HEK293 (cell line): Measurements from ENCODE around the gene PARL.
"Not testable (repeated sequence)": the region's sequence is repeated elsewhere in the genome, so short reads cannot be mapped to it uniquely, and the experiment has no call there.

Experiments
- CTCF ChIA-PET: fragments of 350-600 bp; formaldehyde crosslinking; extraction: SDS; loops from one replicate; lab custom pipeline; 2021; ENCODE audit warnings: antibody characterized with exemption; lab: Yijun Ruan, JAX
- POLR2A ChIA-PET: fragments of 300-600 bp; formaldehyde crosslinking; extraction: SDS; loops from one replicate; lab custom pipeline; 2020; ENCODE audit warnings: antibody characterized with exemption, inconsistent platforms; lab: Yijun Ruan, JAX
- H3K27ac ChIP-seq: fragments of 200-500 bp; sonication (Bioruptor generic); 2 replicates; pipeline ENCODE4 v1.5.1; 2014; ENCODE audit warnings: low read depth, low read length, control low read depth, inconsistent platforms; ENCODE audit errors: extremely low read depth
- H3K36me3 ChIP-seq, 2 experiments: fragments of 200-500 bp in 1 of 2; sonication (Bioruptor generic) in 1 of 2; 1 replicate in 1 of 2; 2 replicates in 1 of 2; pipeline ENCODE4 v1.5.1; 2014 to 2017; ENCODE audit warnings: inconsistent platforms in 2 of 2, low read length in 2 of 2; ENCODE audit not compliant: control insufficient read depth in 2 of 2, insufficient read depth in 1 of 2
- H3K4me1 ChIP-seq: fragments of 200-500 bp; sonication (Bioruptor generic); 2 replicates; pipeline ENCODE4 v1.5.1; 2014; ENCODE audit warnings: mild to moderate bottlenecking, low read length, inconsistent platforms; ENCODE audit not compliant: control insufficient read depth, insufficient read depth
- H3K4me3 ChIP-seq: 2 replicates; pipeline ENCODE4 v1.5.1; 2011; ENCODE audit warnings: low read depth, mild to moderate bottlenecking, control low read depth, low read length, moderate library complexity
- H3K9me3 ChIP-seq: fragments of 200-500 bp; sonication (Bioruptor generic); 2 replicates; pipeline ENCODE4 v1.5.1; 2014; ENCODE audit warnings: low read depth, low read length, inconsistent platforms; ENCODE audit not compliant: control insufficient read depth, insufficient read depth
- AEBP2 ChIP-seq: fragments of 450-650 bp; formaldehyde crosslinking; IDR thresholded peaks from 2 replicates; pipeline ENCODE4 v1.5.1; 2016; ENCODE audit warnings: missing biosample characterization, missing genetic modification characterization, borderline replicate concordance
- EGR2 ChIP-seq: fragments of 450-650 bp; formaldehyde crosslinking; IDR thresholded peaks from 2 replicates; pipeline ENCODE4 v1.5.1; 2016; ENCODE audit warnings: low read depth, missing biosample characterization, missing genetic modification characterization
- KLF16 ChIP-seq: fragments of 450-650 bp; formaldehyde crosslinking; IDR thresholded peaks from 2 replicates; pipeline ENCODE4 v1.5.1; 2017; ENCODE audit warnings: missing biosample characterization, missing genetic modification characterization
- OVOL3 ChIP-seq: fragments of 450-650 bp; formaldehyde crosslinking; IDR thresholded peaks from 2 replicates; pipeline ENCODE4 v1.5.1; 2016; ENCODE audit warnings: missing biosample characterization, missing genetic modification characterization
- ZNF211 ChIP-seq: fragments of 450-650 bp; formaldehyde crosslinking; IDR thresholded peaks from 2 replicates; pipeline ENCODE4 v1.5.1; 2016; ENCODE audit warnings: low read depth, missing biosample characterization, missing genetic modification characterization
- ZNF214 ChIP-seq: fragments of 450-650 bp; formaldehyde crosslinking; IDR thresholded peaks from 2 replicates; pipeline ENCODE4 v1.5.1; 2017; ENCODE audit warnings: missing biosample characterization, mild to moderate bottlenecking, missing genetic modification characterization, borderline replicate concordance
- ZNF274 ChIP-seq, 2 experiments: fragments of 200-500 bp in 1 of 2; fragments of 450-650 bp in 1 of 2; sonication (Bioruptor generic) in 1 of 2; formaldehyde crosslinking in 1 of 2; IDR thresholded peaks; 2 replicates each; pipeline versions ENCODE4 v1.5.1 to v1.6.1; 2014 to 2016; ENCODE audit warnings: borderline replicate concordance in 1 of 2, inconsistent platforms in 1 of 2, low read length in 1 of 2, missing biosample characterization in 1 of 2, missing genetic modification characterization in 1 of 2
- ZNF311 ChIP-seq: fragments of 450-650 bp; formaldehyde crosslinking; IDR thresholded peaks from 2 replicates; pipeline ENCODE4 v1.5.1; 2017; ENCODE audit warnings: missing biosample characterization, missing genetic modification characterization, borderline replicate concordance
- ZNF324 ChIP-seq: fragments of 450-650 bp; formaldehyde crosslinking; IDR thresholded peaks from 2 replicates; pipeline ENCODE4 v1.5.1; 2016; ENCODE audit warnings: missing biosample characterization, missing genetic modification characterization
- ZNF366 ChIP-seq: fragments of 450-650 bp; formaldehyde crosslinking; conservative IDR thresholded peaks from 2 replicates; pipeline ENCODE4 v1.5.1; 2016; ENCODE audit warnings: missing biosample characterization, missing genetic modification characterization
- ZNF433 ChIP-seq: fragments of 450-650 bp; formaldehyde crosslinking; IDR thresholded peaks from 2 replicates; pipeline ENCODE4 v1.5.1; 2016; ENCODE audit warnings: missing biosample characterization, missing genetic modification characterization, low read depth
- ZNF596 ChIP-seq: fragments of 450-650 bp; IDR thresholded peaks from 2 replicates; pipeline ENCODE4 v1.5.0; 2018; ENCODE audit warnings: missing biosample characterization, mild to moderate bottlenecking, missing genetic modification characterization, moderate library complexity
- ZNF600 ChIP-seq: fragments of 450-650 bp; formaldehyde crosslinking; IDR thresholded peaks from 2 replicates; pipeline ENCODE4 v1.5.1; 2016; ENCODE audit warnings: missing biosample characterization, missing genetic modification characterization
- ZNF626 ChIP-seq: fragments of 450-650 bp; sonication (Bioruptor Pico); formaldehyde crosslinking; IDR thresholded peaks from 2 replicates; pipeline ENCODE4 v1.5.1; 2018; ENCODE audit warnings: missing biosample characterization, missing genetic modification characterization, inconsistent platforms
- ZNF664 ChIP-seq: fragments of 450-650 bp; formaldehyde crosslinking; IDR thresholded peaks from 2 replicates; pipeline ENCODE4 v1.5.1; 2016; ENCODE audit warnings: missing biosample characterization, missing genetic modification characterization
- ZSCAN30 ChIP-seq: fragments of 450-650 bp; IDR thresholded peaks from 2 replicates; pipeline ENCODE4 v1.5.1; 2018; ENCODE audit warnings: missing biosample characterization, mild to moderate bottlenecking, missing genetic modification characterization, moderate library complexity
- TF ChIP-seq, protein P1 (sequence below): fragments of 450-650 bp; formaldehyde crosslinking; IDR thresholded peaks from 2 replicates; pipeline ENCODE4 v1.5.1; 2016; ENCODE audit warnings: missing biosample characterization, missing genetic modification characterization
- TF ChIP-seq, protein P2 (sequence below): fragments of 450-650 bp; IDR thresholded peaks from 2 replicates; pipeline ENCODE4 v1.5.1; 2018; ENCODE audit warnings: missing biosample characterization, mild to moderate bottlenecking, missing genetic modification characterization
- TF ChIP-seq, protein P3 (sequence below): fragments of 450-650 bp; formaldehyde crosslinking; conservative IDR thresholded peaks from 2 replicates; pipeline ENCODE4 v1.5.1; 2016; ENCODE audit warnings: low read depth, missing biosample characterization, missing genetic modification characterization

Gene PARL

GRCh38 chr3:183879243-183879642 is 5.4 kb downstream of the PARL start (continued):
- TF ChIP-seq ZNF214 (tag by site-specific recombination): no peak
- TF ChIP-seq, protein P1, sequence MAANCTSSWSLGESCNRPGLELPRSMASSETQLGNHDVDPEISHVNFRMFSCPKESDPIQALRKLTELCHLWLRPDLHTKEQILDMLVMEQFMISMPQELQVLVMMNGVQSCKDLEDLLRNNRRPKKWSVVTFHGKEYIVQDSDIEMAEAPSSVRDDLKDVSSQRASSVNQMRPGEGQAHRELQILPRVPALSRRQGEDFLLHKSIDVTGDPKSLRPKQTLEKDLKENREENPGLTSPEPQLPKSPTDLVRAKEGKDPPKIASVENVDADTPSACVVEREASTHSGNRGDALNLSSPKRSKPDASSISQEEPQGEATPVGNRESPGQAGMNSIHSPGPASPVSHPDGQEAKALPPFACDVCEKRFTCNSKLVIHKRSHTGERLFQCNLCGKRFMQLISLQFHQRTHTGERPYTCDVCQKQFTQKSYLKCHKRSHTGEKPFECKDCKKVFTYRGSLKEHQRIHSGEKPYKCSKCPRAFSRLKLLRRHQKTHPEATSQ (tag by site-specific recombination): no peak

GRCh38 chr3:183878071-183878470 is 6.6 kb downstream of the PARL start:
- no peaks in the 10 kb centered on the region for H3K4me1 ChIP-seq
- ChIA-PET CTCF (interaction anchor here (0.6 kb wide), 1 partner anchor 146 kb away, joined by 5 read pairs; no protein-coding TSS in a partner anchor), POLR2A (no interaction called here)
- H3K36me3 ChIP-seq: peaks cover 0 to 16% of the 10 kb centered on the region in 2 experiments; a peak in 2 of 3 replicates
- H3K27ac ChIP-seq: no peak overlapping the region
- no peaks in the 10 kb centered on the region for H3K9me3 ChIP-seq
- TF ChIP-seq KLF16 (tag by site-specific recombination) (no peak), ZNF600 (tag by site-specific recombination) (no peak), ZNF433 (tag by site-specific recombination) (no peak), ZNF311 (tag by site-specific recombination) (no peak)
- H3K4me3 ChIP-seq: no peak overlapping the region

DNA sequence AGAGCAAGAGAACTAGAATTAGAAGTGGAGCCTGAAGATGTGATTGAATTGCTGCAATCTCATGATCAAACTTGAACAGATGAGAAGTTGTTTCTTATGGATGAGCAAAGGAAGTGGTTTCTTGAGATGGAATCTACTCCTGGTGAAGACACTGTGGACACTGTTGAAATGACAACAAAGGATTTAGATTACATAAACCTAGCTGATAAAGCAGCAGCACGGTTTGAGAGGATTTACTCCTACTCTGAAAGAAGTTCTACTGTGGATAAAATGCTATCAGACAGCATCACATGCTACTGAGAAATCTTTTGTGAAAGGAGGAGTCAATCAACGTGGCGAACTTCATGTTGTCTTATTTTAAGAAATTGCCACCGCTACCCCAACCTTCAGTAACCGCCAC is 7.5 kb downstream of the PARL start:
- CTCF ChIA-PET, H3K27ac ChIP-seq, H3K4me3 ChIP-seq, H3K9me3 ChIP-seq, POLR2A ChIA-PET, H3K4me1 ChIP-seq: not testable (repeated sequence)
- peaks cover 0 to 16% of the 10 kb centered on the region in 2 experiments; a peak in 2 of 3 replicates for H3K36me3 ChIP-seq
- TF ChIP-seq ZNF664 (tag by site-specific recombination): 0 out of 2 replicates have a peak, but pooled peaks have one; percentile 23

GRCh38 chr3:183875411-183875810 is 9.3 kb downstream of the PARL start:
- H3K4me3 ChIP-seq: no peak overlapping the region
- POLR2A ChIA-PET: interaction anchor here (0.6 kb wide), 2 partner anchors 654 to 665 kb away, joined by 3 to 4 read pairs; no protein-coding TSS in a partner anchor
- no peaks in the 10 kb centered on the region for H3K9me3 ChIP-seq
- CTCF ChIA-PET: no interaction called here
- H3K27ac ChIP-seq: no peak overlapping the region
- H3K4me1 ChIP-seq: no peaks in the 10 kb centered on the region
- peaks cover 0 to 13% of the 10 kb centered on the region in 2 experiments; a peak in 2 of 3 replicates for H3K36me3 ChIP-seq
- no peak for TF ChIP-seq AEBP2 (tag by site-specific recombination)
- TF ChIP-seq, protein P2, sequence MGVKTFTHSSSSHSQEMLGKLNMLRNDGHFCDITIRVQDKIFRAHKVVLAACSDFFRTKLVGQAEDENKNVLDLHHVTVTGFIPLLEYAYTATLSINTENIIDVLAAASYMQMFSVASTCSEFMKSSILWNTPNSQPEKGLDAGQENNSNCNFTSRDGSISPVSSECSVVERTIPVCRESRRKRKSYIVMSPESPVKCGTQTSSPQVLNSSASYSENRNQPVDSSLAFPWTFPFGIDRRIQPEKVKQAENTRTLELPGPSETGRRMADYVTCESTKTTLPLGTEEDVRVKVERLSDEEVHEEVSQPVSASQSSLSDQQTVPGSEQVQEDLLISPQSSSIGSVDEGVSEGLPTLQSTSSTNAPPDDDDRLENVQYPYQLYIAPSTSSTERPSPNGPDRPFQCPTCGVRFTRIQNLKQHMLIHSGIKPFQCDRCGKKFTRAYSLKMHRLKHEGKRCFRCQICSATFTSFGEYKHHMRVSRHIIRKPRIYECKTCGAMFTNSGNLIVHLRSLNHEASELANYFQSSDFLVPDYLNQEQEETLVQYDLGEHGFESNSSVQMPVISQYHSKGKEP (tag by site-specific recombination): no peak
- no peak for TF ChIP-seq EGR2 (tag by site-specific recombination)
- TF ChIP-seq ZNF214 (tag by site-specific recombination): no peak
- TF ChIP-seq ZNF626: no peak
- no peak for TF ChIP-seq ZNF211 (tag by site-specific recombination)
- TF ChIP-seq OVOL3: no peak
- TF ChIP-seq, protein P3, sequence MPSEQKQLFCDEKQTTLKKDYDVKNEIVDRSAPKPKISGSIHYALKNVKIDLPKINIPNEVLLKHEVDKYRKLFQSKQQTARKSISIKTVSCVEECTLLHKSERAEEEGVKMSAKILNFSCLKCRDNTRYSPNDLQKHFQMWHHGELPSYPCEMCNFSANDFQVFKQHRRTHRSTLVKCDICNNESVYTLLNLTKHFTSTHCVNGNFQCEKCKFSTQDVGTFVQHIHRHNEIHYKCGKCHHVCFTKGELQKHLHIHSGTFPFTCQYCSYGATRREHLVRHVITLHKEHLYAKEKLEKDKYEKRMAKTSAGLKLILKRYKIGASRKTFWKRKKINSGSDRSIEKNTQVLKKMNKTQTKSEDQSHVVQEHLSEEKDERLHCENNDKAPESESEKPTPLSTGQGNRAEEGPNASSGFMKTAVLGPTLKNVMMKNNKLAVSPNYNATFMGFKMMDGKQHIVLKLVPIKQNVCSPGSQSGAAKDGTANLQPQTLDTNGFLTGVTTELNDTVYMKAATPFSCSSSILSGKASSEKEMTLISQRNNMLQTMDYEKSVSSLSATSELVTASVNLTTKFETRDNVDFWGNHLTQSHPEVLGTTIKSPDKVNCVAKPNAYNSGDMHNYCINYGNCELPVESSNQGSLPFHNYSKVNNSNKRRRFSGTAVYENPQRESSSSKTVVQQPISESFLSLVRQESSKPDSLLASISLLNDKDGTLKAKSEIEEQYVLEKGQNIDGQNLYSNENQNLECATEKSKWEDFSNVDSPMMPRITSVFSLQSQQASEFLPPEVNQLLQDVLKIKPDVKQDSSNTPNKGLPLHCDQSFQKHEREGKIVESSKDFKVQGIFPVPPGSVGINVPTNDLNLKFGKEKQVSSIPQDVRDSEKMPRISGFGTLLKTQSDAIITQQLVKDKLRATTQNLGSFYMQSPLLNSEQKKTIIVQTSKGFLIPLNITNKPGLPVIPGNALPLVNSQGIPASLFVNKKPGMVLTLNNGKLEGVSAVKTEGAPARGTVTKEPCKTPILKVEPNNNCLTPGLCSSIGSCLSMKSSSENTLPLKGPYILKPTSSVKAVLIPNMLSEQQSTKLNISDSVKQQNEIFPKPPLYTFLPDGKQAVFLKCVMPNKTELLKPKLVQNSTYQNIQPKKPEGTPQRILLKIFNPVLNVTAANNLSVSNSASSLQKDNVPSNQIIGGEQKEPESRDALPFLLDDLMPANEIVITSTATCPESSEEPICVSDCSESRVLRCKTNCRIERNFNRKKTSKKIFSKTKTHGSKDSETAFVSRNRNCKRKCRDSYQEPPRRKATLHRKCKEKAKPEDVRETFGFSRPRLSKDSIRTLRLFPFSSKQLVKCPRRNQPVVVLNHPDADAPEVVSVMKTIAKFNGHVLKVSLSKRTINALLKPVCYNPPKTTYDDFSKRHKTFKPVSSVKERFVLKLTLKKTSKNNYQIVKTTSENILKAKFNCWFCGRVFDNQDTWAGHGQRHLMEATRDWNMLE: no peak
- TF ChIP-seq ZNF274 (IDR thresholded peaks at IDR 0.05; ENCODE audit: low read length): no peak
- no peak for TF ChIP-seq ZNF274 (tag by site-specific recombination; IDR thresholded peaks at IDR 0.05; ENCODE audit: borderline replicate concordance)
- no peak for TF ChIP-seq ZSCAN30 (tag by site-specific recombination)
- TF ChIP-seq ZNF366 (tag by site-specific recombination): no peak
- no peak for TF ChIP-seq ZNF324
- TF ChIP-seq ZNF596 (tag by site-specific recombination): no peak
